Ishikawa (cell line): Measurements from ENCODE around the gene IFI27.

Experiments used
- CEBPB ChIP-seq: IDR thresholded peaks from 2 replicates; pipeline ENCODE4 v1.6.1; 2012
- CREB1 ChIP-seq: IDR thresholded peaks from 2 replicates; pipeline ENCODE4 v1.6.1; 2012; ENCODE audit warnings: low read depth
- EGR1 ChIP-seq: IDR thresholded peaks from 2 replicates; pipeline ENCODE4 v1.6.1; 2012
- EP300 ChIP-seq: IDR thresholded peaks from 2 replicates; pipeline ENCODE4 v1.6.1; 2012; ENCODE audit warnings: borderline replicate concordance
- FOXM1 ChIP-seq: IDR thresholded peaks from 2 replicates; pipeline ENCODE4 v1.6.1; 2012; ENCODE audit warnings: low read depth, borderline replicate concordance
- NFIC ChIP-seq: IDR thresholded peaks from 2 replicates; pipeline ENCODE4 v1.6.1; 2012
- RAD21 ChIP-seq: IDR thresholded peaks from 2 replicates; pipeline ENCODE4 v1.6.1; 2012; ENCODE audit warnings: low read depth
- TAF1 ChIP-seq: IDR thresholded peaks from 2 replicates; pipeline ENCODE4 v1.6.1; 2012; ENCODE audit warnings: low read depth, mild to moderate bottlenecking
- TCF12 ChIP-seq: IDR thresholded peaks from 2 replicates; pipeline ENCODE4 v1.6.1; 2012; ENCODE audit warnings: low read depth
- TEAD4 ChIP-seq: IDR thresholded peaks from 2 replicates; pipeline ENCODE4 v1.6.1; 2012
- YY1 ChIP-seq: IDR thresholded peaks from 2 replicates; pipeline ENCODE4 v1.6.1; 2012; ENCODE audit warnings: low read depth
- ZBTB7A ChIP-seq: IDR thresholded peaks from 2 replicates; pipeline ENCODE4 v1.6.1; 2012; ENCODE audit warnings: low read depth
- TF ChIP-seq, protein P1 (sequence below): IDR thresholded peaks from 2 replicates; pipeline ENCODE4 v1.6.1; 2012; ENCODE audit warnings: low read depth, mild to moderate bottlenecking
- TF ChIP-seq, protein P2 (sequence below): IDR thresholded peaks from 2 replicates; pipeline ENCODE4 v1.6.1; 2012
- TF ChIP-seq, protein P3 (sequence below): IDR thresholded peaks from 2 replicates; pipeline ENCODE4 v1.6.1; 2012

IFI27 gene

DNA sequence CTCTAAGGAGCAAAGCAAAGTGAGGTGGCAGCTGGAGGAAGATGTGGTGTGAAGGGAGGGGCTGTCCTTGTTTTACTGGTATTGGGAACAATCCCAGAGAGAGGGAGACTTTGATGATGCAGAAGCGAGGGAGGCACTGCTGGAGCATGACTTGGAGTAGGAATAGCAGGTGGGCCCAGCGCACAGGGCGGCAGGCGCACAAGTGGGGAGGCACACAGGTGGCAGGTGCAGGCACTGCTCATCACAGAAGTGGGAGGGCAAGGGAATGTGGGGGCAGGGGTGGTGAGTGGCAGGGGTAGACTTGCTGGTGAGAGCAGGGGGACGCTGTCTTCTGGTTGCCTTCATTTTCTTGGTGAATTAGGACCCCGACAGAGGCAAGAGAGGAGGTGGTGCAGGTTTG lies 11.5 kb upstream of the IFI27 start:
- TF ChIP-seq ZBTB7A (no peak), TCF12 (no peak), FOXM1 (no peak), YY1 (no peak), EGR1 (no peak), CREB1 (no peak), TEAD4 (no peak), TAF1 (no peak), CEBPB (no peak), RAD21 (no peak), EP300 (no peak), NFIC (no peak)
- TF ChIP-seq, protein P1, sequence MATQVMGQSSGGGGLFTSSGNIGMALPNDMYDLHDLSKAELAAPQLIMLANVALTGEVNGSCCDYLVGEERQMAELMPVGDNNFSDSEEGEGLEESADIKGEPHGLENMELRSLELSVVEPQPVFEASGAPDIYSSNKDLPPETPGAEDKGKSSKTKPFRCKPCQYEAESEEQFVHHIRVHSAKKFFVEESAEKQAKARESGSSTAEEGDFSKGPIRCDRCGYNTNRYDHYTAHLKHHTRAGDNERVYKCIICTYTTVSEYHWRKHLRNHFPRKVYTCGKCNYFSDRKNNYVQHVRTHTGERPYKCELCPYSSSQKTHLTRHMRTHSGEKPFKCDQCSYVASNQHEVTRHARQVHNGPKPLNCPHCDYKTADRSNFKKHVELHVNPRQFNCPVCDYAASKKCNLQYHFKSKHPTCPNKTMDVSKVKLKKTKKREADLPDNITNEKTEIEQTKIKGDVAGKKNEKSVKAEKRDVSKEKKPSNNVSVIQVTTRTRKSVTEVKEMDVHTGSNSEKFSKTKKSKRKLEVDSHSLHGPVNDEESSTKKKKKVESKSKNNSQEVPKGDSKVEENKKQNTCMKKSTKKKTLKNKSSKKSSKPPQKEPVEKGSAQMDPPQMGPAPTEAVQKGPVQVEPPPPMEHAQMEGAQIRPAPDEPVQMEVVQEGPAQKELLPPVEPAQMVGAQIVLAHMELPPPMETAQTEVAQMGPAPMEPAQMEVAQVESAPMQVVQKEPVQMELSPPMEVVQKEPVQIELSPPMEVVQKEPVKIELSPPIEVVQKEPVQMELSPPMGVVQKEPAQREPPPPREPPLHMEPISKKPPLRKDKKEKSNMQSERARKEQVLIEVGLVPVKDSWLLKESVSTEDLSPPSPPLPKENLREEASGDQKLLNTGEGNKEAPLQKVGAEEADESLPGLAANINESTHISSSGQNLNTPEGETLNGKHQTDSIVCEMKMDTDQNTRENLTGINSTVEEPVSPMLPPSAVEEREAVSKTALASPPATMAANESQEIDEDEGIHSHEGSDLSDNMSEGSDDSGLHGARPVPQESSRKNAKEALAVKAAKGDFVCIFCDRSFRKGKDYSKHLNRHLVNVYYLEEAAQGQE: no peak
- TF ChIP-seq, protein P2, sequence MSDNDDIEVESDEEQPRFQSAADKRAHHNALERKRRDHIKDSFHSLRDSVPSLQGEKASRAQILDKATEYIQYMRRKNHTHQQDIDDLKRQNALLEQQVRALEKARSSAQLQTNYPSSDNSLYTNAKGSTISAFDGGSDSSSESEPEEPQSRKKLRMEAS: no peak
- TF ChIP-seq, protein P3, sequence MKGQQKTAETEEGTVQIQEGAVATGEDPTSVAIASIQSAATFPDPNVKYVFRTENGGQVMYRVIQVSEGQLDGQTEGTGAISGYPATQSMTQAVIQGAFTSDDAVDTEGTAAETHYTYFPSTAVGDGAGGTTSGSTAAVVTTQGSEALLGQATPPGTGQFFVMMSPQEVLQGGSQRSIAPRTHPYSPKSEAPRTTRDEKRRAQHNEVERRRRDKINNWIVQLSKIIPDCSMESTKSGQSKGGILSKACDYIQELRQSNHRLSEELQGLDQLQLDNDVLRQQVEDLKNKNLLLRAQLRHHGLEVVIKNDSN: no peak

DNA sequence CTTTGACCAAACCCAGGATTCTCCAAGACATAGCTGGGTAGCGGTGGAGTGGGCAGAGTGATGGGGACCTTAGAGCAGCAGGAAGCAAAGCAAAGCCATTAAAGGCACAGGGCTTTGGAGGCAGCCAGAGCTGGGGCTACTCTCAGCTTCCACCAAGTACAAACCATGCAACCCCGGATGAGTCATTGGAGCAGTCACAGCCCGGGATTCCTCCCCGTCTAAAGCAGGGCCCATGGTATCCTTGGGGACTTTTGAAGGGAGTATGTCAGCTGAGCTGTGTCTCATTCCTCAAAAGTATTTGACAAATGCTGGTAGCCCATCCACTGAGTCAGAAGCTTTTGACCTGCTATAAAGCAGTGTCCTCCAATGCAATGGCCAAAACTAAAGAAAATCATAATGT lies 9.7 kb upstream of the IFI27 start:
- TF ChIP-seq EGR1: no peak
- no peak for TF ChIP-seq EP300
- TF ChIP-seq CEBPB: no peak
- TF ChIP-seq CREB1: no peak
- TF ChIP-seq ZBTB7A: no peak
- TF ChIP-seq, protein P1: no peak
- TF ChIP-seq TEAD4: no peak

DNA sequence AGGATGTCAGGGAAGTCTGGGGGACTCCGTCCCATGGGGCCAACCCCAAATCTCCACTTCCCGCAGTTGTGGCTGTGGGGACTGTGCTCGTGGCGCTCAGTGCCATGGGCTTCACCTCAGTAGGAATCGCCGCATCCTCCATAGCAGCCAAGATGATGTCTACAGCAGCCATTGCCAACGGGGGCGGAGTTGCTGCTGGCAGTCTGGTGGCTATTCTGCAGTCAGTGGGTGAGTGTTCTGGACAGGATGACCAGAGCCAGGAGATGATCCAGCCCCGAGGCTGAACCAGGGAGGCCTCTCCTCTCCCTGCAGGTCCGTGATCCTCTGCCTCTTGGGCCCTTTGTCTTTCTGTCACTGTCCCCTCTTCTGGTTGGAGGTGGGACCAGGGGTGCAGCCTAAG lies 8.8 kb upstream of the IFI27 start:
- TF ChIP-seq CEBPB (no peak), ZBTB7A (no peak), YY1 (no peak), TCF12 (no peak), NFIC (no peak), TAF1 (no peak), EP300 (no peak), RAD21 (no peak), TEAD4 (no peak), EGR1 (no peak), CREB1 (no peak), FOXM1 (no peak)
- TF ChIP-seq, protein P1: no peak
- TF ChIP-seq, protein P3: no peak
- TF ChIP-seq, protein P2: no peak

DNA sequence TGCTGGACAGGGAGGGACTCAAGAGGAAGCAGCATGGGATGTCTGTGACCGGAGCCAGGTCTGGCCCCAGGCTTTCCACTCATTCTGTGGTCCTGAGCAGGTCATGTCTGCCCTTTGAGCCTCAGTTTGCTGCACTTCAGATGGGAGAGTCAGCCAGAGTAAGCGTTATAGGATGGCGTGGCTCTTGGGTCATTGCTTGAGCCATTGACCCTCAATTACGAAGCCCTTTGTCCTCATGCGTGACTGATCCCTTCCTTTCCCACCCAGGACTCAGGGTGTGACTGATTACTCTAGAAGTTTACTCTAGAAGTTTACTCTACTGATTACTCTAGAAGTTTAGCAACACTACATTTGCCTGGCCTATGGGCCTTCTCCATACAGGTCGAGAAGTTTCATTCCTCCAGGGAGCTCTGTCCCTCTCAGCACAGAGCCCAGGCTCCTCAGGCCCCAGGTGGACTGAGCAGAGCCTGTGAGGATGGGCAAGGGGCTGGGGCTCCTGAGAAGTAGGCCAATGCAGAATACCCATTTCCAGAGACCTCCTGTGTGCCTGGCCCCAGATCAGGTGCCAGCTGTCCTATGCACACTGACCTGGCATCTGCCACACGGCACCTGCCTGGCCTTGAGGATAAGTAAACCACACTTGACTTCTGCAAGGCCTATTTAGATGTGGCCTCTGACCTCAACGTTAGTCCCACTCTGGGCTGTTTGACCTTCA lies 7.6 kb upstream of the IFI27 start:
- TF ChIP-seq CREB1: no peak
- no peak for TF ChIP-seq YY1
- TF ChIP-seq RAD21: no peak
- TF ChIP-seq EGR1: no peak
- TF ChIP-seq TCF12: no peak
- no peak for TF ChIP-seq FOXM1
